HepG2 (cell line): Measurements from ENCODE around the gene CDKN2A. TPM values are rescaled to one million over a fixed set of nuclear protein-coding genes. Genes with fewer than 3 reads are reported as not detected.
A peak's percentile ranks its signal among the peaks of the same experiment; 100 is the strongest.

Experiments
- ATAC-seq: fragments of 200-7000 bp; cut with Tn5 transposase; 3 replicates; pipeline ENCODE4 v1.9.1; 2020; ENCODE audit warnings: mild to moderate bottlenecking, moderate library complexity
- Bru-seq: library from RNA; stranded (reverse); fragments of 400-500 nt; gene quantifications from one replicate; lab custom pipeline; 2021; lab: Mats Ljungman, UMichigan
- BruChase-seq, 2 experiments: library from RNA; stranded (reverse); fragments of 400-500 nt; gene quantifications; one replicate each; lab custom pipeline; 2021; lab: Mats Ljungman, UMichigan
- BruUV-seq: library from RNA; stranded (reverse); fragments of 400-500 nt; replicated peaks from 2 replicates; lab custom pipeline; 2021; lab: Mats Ljungman, UMichigan
- CTCF ChIA-PET: fragments of 300-600 bp; formaldehyde crosslinking; extraction: SDS; loops from one replicate; lab custom pipeline; 2021; ENCODE audit warnings: low total read pairs, inconsistent platforms, low intra/inter-chr PET ratio; lab: Yijun Ruan, JAX
- POLR2A ChIA-PET: fragments of 350-600 bp; sonication (Branson Sonifier 250); formaldehyde crosslinking; loops from one replicate; lab custom pipeline; 2020; ENCODE audit warnings: antibody characterized with exemption, inconsistent platforms; lab: Yijun Ruan, JAX
- DNase-seq: peaks from one replicate; pipeline ENCODE4 v3.0.0-alpha.2; 2015; ENCODE audit warnings: low spot score
- FAIRE-seq: peaks from 3 replicates; lab custom pipeline; 2011; peaks lifted over from hg19 to GRCh38; lab: Jason Lieb, UNC
- H2AFZ ChIP-seq: one replicate; pipeline ENCODE4 v1.6.1; 2011; ENCODE audit warnings: low read length, inconsistent platforms
- H3K27ac ChIP-seq: fragments of 300-600 bp; 3 replicates; pipeline ENCODE4 v1.8.0; 2011; ENCODE audit warnings: mixed run types, mild to moderate bottlenecking, mixed read lengths, low read length, inconsistent platforms; ENCODE audit not compliant: insufficient read depth; ENCODE audit errors: extremely low read length
- H3K27me3 ChIP-seq, 2 experiments: fragments of 200-600 bp in 1 of 2; 2 replicates in 1 of 2; 3 replicates in 1 of 2; pipeline versions ENCODE4 v1.6.0 to v1.8.0; 2011; ENCODE audit warnings: low read length in 2 of 2, mild to moderate bottlenecking in 2 of 2, moderate library complexity in 2 of 2, inconsistent platforms in 1 of 2; ENCODE audit not compliant: insufficient read depth in 2 of 2, control insufficient read depth in 1 of 2
- H3K36me3 ChIP-seq, 2 experiments: fragments of 200-600 bp in 1 of 2; replicated peaks in 1 of 2; 2 replicates in 1 of 2; 3 replicates in 1 of 2; pipeline versions ENCODE4 v1.5.1 to v1.8.0; 2011; ENCODE audit warnings: low read length in 2 of 2, inconsistent platforms in 1 of 2; ENCODE audit not compliant: insufficient read depth in 2 of 2, control insufficient read depth in 1 of 2
- H3K4me1 ChIP-seq: 2 replicates; pipeline ENCODE4 v1.5.1; 2012; ENCODE audit warnings: low read length, inconsistent platforms; ENCODE audit not compliant: insufficient read depth
- H3K4me2 ChIP-seq: 2 replicates; pipeline ENCODE4 v1.6.0; 2011; ENCODE audit warnings: low read depth, low read length, inconsistent platforms
- H3K4me3 ChIP-seq, 3 experiments: fragments of 200-600 bp in 1 of 3; sonication (generic), shearing (Covaris generic) in 1 of 3; replicated peaks in 1 of 3; 2 replicates each; pipeline ENCODE4 v1.5.1; 2011 to 2016; ENCODE audit warnings: low read length in 3 of 3, inconsistent platforms in 2 of 3, low read depth in 2 of 3, mild to moderate bottlenecking in 2 of 3, control low read depth in 1 of 3, mixed read lengths in 1 of 3; ENCODE audit not compliant: insufficient read depth in 1 of 3
- H3K79me2 ChIP-seq: one replicate; pipeline ENCODE4 v1.6.1; 2011; ENCODE audit warnings: low read length, inconsistent platforms; ENCODE audit not compliant: insufficient read depth
- H3K9ac ChIP-seq: 2 replicates; pipeline ENCODE4 v1.6.0; 2011; ENCODE audit warnings: mild to moderate bottlenecking, low read depth, low read length, inconsistent platforms; ENCODE audit not compliant: insufficient read depth
- H3K9me3 ChIP-seq: 2 replicates; pipeline ENCODE4 v1.5.1; 2012; ENCODE audit warnings: mild to moderate bottlenecking, low read length
- H4K20me1 ChIP-seq: 2 replicates; pipeline ENCODE4 v1.6.0; 2011; ENCODE audit warnings: inconsistent platforms, mild to moderate bottlenecking, low read length, moderate library complexity; ENCODE audit not compliant: insufficient read depth
- HDAC6 ChIP-seq: fragments of 200-600 bp; sonication (generic); IDR thresholded peaks from 2 replicates; pipeline ENCODE4 v1.7.0; 2017; ENCODE audit warnings: mild to moderate bottlenecking, antibody characterized with exemption, low read length, low read depth
- ZBTB40 ChIP-seq, 2 experiments: fragments of 450-650 bp in 1 of 2; sonication (generic) in 1 of 2; formaldehyde crosslinking in 1 of 2; IDR thresholded peaks; 2 replicates each; pipeline versions ENCODE4 v1.6.1 to v1.8.0; 2016 to 2022; ENCODE audit warnings: antibody characterized with exemption in 1 of 2, mild to moderate bottlenecking in 1 of 2, missing genetic modification reagents in 1 of 2
- WGBS: methylation state at CpG from one replicate; pipeline ENCODE4 v1.1.6; 2017; ENCODE audit warnings: low lambda C conversion rate; 5-methylcytosine and 5-hydroxymethylcytosine counted together
- in situ Hi-C: cut with HindIII; loops from 2 replicates; pipeline ENCODE4 v1.10.0; 2017; ENCODE audit warnings: low pct_unique_long_range_greater_than_20kb; ENCODE audit not compliant: extremely low pct_ligation_motif_present
- intact Hi-C: fragments of 100-400 bp; cut with micrococcal nuclease; formaldehyde crosslinking; loops from one replicate; pipeline ENCODE4 v1.10.0; 2022; ENCODE audit not compliant: unreplicated experiment
- long read RNA-seq, 2 experiments: library from RNA in 1 of 2; library from polyadenylated mRNA in 1 of 2; stranded (forward) in 1 of 2; unstranded in 1 of 2; transcript quantifications; one replicate each; pipeline ENCODE4 v2.0.0, GENCODE V29; 2019 to 2022
- polyA minus RNA-seq, 3 experiments: library from RNA; depleted of rRNA, polyadenylated mRNA; stranded (reverse); fragments of >200 nt; gene quantifications; 2 replicates each; pipeline ENCODE4 v1.2.3, GENCODE V29; 2011; ENCODE audit warnings: low replicate concordance in 1 of 3
- polyA plus RNA-seq, 8 experiments: library from polyadenylated mRNA; depleted of rRNA in 3 of 8; stranded (reverse) in 7 of 8; unstranded in 1 of 8; fragments of >200 nt; fragmentation: Illumina TruSeq in 4 of 8; extraction: Trizol in 4 of 8; gene quantifications; 2 replicates each; pipeline versions ENCODE4 v1.2.1 to v1.2.3, GENCODE V29; 2011 to 2016; ENCODE audit warnings: low read depth in 4 of 8, missing spikeins in 1 of 8, mixed read lengths in 1 of 8; ENCODE audit not compliant: insufficient read depth in 1 of 8
- total RNA-seq, 5 experiments: library from RNA; depleted of rRNA; stranded (reverse); fragments of >200 nt; fragmentation: Illumina TruSeq; extraction: Trizol; gene quantifications; 2 replicates each; pipeline ENCODE4 v1.2.3, GENCODE V29; 2016; ENCODE audit warnings: low read depth in 1 of 5

CDKN2A gene
- total RNA-seq (2016; rRNA removed; fragmentation: Illumina TruSeq; extraction: Trizol) (4.2 TPM in 2 replicates), polyA plus RNA-seq (2011; rRNA removed) (4.8 and 7.4 TPM in 2 replicates), polyA minus RNA-seq (2011; rRNA and poly(A)+ RNA removed; ENCODE audit: low replicate concordance) (3.3 and 67.7 TPM in 2 replicates), Bru-seq, nascent RNA (percentile 34 among the genes with signal in this experiment), BruChase-seq, experiment 1, labeled RNA remaining after a 6-hour chase (percentile 33 among the genes with signal in this experiment), BruChase-seq, experiment 2, labeled RNA remaining after a 2-hour chase (percentile 31 among the genes with signal in this experiment)
- total RNA-seq (2016; cell fraction: cytosol; rRNA removed; fragmentation: Illumina TruSeq; extraction: Trizol; ENCODE audit: low read depth) = 1.9 and 3.2 TPM in 2 replicates
- 4.0 and 4.4 TPM in 2 replicates for total RNA-seq (2016; cell fraction: insoluble cytoplasmic fraction; rRNA removed; fragmentation: Illumina TruSeq; extraction: Trizol)
- total RNA-seq (2016; cell fraction: membrane; rRNA removed; fragmentation: Illumina TruSeq; extraction: Trizol) = 3.2 and 4.1 TPM in 2 replicates
- total RNA-seq (2016; cell fraction: nucleus; rRNA removed; fragmentation: Illumina TruSeq; extraction: Trizol) = 1.3 and 1.7 TPM in 2 replicates
- polyA plus RNA-seq (2011; cell fraction: cytosol; rRNA removed) = 6.0 and 6.8 TPM in 2 replicates
- polyA plus RNA-seq (2011; cell fraction: nucleus; rRNA removed) = 4.8 and 7.1 TPM in 2 replicates
- polyA plus RNA-seq (2012) = 1.3 and 2.3 TPM in 2 replicates
- 2.5 and 3.2 TPM in 2 replicates for polyA plus RNA-seq (2016; cell fraction: cytosol; fragmentation: Illumina TruSeq; extraction: Trizol; ENCODE audit: low read depth)
- polyA plus RNA-seq (2016; cell fraction: insoluble cytoplasmic fraction; fragmentation: Illumina TruSeq; extraction: Trizol; ENCODE audit: low read depth) = 5.0 and 6.3 TPM in 2 replicates
- polyA plus RNA-seq (2016; cell fraction: membrane; fragmentation: Illumina TruSeq; extraction: Trizol; ENCODE audit: low read depth) = 3.5 and 3.6 TPM in 2 replicates
- polyA plus RNA-seq (2016; cell fraction: nucleus; fragmentation: Illumina TruSeq; extraction: Trizol; ENCODE audit: insufficient read depth, low read depth) = 4.3 and 4.4 TPM in 2 replicates
- 3.8 and 4.1 TPM in 2 replicates for polyA minus RNA-seq (2011; cell fraction: cytosol; rRNA and poly(A)+ RNA removed)
- polyA minus RNA-seq (2011; cell fraction: nucleus; rRNA and poly(A)+ RNA removed) = 3.2 and 3.9 TPM in 2 replicates
- long read RNA-seq, experiment 1, partial matches to known transcripts = 0 of 2 reads
- long read RNA-seq, experiment 1, other reads (novel, unspliced or antisense) = 0 of 2 reads
- long read RNA-seq, experiment 2, transcript CDKN2A-201 (3 exons, 1,218 nt) = major isoform, 55 of 61 reads
- long read RNA-seq, experiment 2, partial matches to known transcripts = 1 of 61 reads
- long read RNA-seq, experiment 2, other reads (novel, unspliced or antisense) = 0 of 61 reads

- no peak within 1 kb of the TSS for H3K9ac ChIP-seq
- peaks cover 9% of the 10 kb centered on the region for H3K4me1 ChIP-seq
- no peaks in the 10 kb centered on the region for H3K79me2 ChIP-seq
- no peak within 1 kb of the TSS for H2AFZ ChIP-seq
- no peaks in the 10 kb centered on the region for H4K20me1 ChIP-seq
- ChIA-PET CTCF (interaction anchor here (1.8 kb wide), 1 partner anchor 180 kb away, joined by 7 read pairs; no protein-coding TSS in a partner anchor), POLR2A (interaction anchor here (1.4 kb wide), 1 partner anchor 15 kb away, joined by 4 read pairs; the partner anchor contains the start of gene CDKN2B)
- H3K36me3 ChIP-seq = no peaks in the 10 kb centered on the region
- intact Hi-C loops (no loop called here), in situ Hi-C loops (loop anchor here (10.0 kb wide), 1 partner anchor 241 kb away; no protein-coding TSS in a partner anchor)
- no peak within 1 kb of the TSS for H3K27ac ChIP-seq
- H3K4me3 ChIP-seq = peak within 1 kb of the TSS; percentile 60 to 82 (median 77)
- no TSS peak for BruUV-seq
- WGBS = 31% methylated on average over 6 of the region's 53 CpGs
- H3K4me2 ChIP-seq = peak within 1 kb of the TSS; percentile 96
- H3K9me3 ChIP-seq = no peaks in the 10 kb centered on the region
- no peak for DNase-seq
- no peak for FAIRE-seq
- peak; percentile 85 for ATAC-seq
- peaks cover 0 to 17% of the 10 kb centered on the region in 2 experiments; a peak in 1 of 5 replicates for H3K27me3 ChIP-seq
- TF ChIP-seq ZBTB40 (IDR thresholded peaks at IDR 0.05) (no peak), ZBTB40 (CRISPR knock-in tag; IDR thresholded peaks at IDR 0.05) (no peak), HDAC6 (no peak)
These were observed at the start of gene CDKN2A for GRCh38 chr9:21993893-21994555. CDKN2A (minus strand) TSS chr9:21994392.
